ENCODE measurements around the gene ATG2B. TPM values are rescaled to one million over a fixed set of nuclear protein-coding genes. Genes with fewer than 3 reads are reported as not detected.

The ATG2B gene
- total RNA-seq, 1 experiment from 2014 or later, result 11.6 TPM

DNA sequence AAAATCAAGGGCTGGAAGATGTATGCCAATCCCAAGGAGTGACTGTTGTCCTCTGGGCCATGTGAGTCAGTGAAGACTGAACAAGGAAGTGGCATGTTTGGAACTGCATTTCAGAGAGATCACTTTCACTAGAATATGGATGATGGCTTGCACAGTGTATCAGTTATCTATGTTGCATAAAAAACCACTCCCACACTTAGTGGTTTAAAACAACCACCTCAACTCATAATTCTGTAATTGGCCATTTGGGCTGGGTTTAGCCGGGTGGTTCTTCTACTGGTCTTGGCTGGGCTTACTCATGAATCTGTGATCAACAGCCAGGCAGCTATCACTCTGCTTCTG is 91.7 kb downstream of the ATG2B start:
- no peaks in the 10 kb centered on the region for H3K9me2 ChIP-seq (replicated peaks; ENCODE audit: low read length)
- POLR2A ChIA-PET (ENCODE audit: unreplicated experiment), result no interaction called here
- no peak for DNase-seq
- intact Hi-C loops (cut with micrococcal nuclease), result no loop called here
- no peaks in the 10 kb centered on the region for H3K79me2 ChIP-seq (ENCODE audit: low read length)
- no peaks in the 10 kb centered on the region for H3K9me3 ChIP-seq (ENCODE audit: low read length)
- H4K20me1 ChIP-seq (ENCODE audit: low read length), result no peaks in the 10 kb centered on the region
- H3K9ac ChIP-seq (ENCODE audit: low read length), result no peak overlapping the region
- H2AFZ ChIP-seq (ENCODE audit: low read length), result no peak overlapping the region
- no peaks in the 10 kb centered on the region for H3K36me3 ChIP-seq (ENCODE audit: low read depth, low read length)
- H3K4me2 ChIP-seq (ENCODE audit: low read length), result no peak overlapping the region
- BruUV-seq (replicated peaks), result no TSS peak
- no peak for ATAC-seq
- no peak overlapping the region for H3K4me3 ChIP-seq (ENCODE audit: low read length)
- CTCF ChIA-PET, result no interaction called here
- peaks cover 24% of the 10 kb centered on the region for H3K4me1 ChIP-seq (ENCODE audit: insufficient read depth, low read length)
- H3F3A ChIP-seq (ENCODE audit: low read length, unreplicated experiment), result no peaks in the 10 kb centered on the region
- no peak overlapping the region for H3K27ac ChIP-seq (ENCODE audit: low read length)
- TF ChIP-seq EZH2phosphoT487 (IDR thresholded peaks at IDR 0.05; ENCODE audit: borderline replicate concordance, low read length), result no peak
- TF ChIP-seq, protein P1, sequence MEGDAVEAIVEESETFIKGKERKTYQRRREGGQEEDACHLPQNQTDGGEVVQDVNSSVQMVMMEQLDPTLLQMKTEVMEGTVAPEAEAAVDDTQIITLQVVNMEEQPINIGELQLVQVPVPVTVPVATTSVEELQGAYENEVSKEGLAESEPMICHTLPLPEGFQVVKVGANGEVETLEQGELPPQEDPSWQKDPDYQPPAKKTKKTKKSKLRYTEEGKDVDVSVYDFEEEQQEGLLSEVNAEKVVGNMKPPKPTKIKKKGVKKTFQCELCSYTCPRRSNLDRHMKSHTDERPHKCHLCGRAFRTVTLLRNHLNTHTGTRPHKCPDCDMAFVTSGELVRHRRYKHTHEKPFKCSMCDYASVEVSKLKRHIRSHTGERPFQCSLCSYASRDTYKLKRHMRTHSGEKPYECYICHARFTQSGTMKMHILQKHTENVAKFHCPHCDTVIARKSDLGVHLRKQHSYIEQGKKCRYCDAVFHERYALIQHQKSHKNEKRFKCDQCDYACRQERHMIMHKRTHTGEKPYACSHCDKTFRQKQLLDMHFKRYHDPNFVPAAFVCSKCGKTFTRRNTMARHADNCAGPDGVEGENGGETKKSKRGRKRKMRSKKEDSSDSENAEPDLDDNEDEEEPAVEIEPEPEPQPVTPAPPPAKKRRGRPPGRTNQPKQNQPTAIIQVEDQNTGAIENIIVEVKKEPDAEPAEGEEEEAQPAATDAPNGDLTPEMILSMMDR (conservative IDR thresholded peaks at IDR 0.05; ENCODE audit: low read depth, low read length), result no peak
- no peak for TF ChIP-seq EZH2 (IDR thresholded peaks at IDR 0.05; ENCODE audit: low read length, unreplicated experiment)
- no peaks in the 10 kb centered on the region for H3K27me3 ChIP-seq (ENCODE audit: low read length)

DNA sequence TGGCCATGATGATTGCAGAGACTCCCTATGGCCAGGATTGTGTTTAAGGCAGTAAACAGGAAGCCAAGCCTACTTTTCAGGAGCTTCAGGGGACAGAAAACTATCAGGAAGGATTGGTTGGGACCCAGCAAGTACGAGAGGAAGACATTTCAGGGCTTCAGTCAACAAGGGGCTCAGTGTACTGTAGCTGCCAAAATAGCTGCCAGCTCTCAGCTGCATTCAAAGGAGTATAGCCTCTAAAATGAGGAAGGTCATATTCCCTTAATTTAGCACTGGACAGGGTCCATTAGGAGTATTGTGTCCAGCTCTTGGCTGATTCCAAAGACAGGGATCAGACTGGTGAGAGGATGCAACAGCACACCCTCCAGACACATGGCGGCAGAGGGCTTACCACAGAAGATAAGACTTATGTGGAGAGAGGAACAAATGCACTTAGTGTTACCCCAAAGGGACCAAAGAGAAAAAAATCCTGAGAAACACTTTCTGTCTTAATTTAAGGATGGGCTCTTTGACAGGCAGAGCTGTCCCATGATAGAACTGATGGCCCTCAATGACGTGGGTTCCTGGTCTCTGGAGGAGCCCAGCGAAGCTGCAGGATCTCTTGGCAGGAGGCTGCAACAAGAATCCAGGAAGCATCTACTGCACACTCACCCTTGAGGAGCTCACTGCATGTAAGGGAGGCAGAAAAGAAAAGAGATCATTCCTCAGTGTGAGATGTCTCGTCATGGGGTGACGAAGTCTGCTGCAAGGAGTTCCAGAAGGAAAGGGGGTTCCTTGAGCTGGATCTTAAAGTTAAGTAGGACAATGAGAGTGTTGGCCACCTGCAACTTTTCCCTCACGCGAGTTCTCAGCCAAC is 92.3 kb downstream of the ATG2B start:
- TF ChIP-seq EZH2 (IDR thresholded peaks at IDR 0.05; ENCODE audit: low read length, unreplicated experiment) (no peak), EZH2phosphoT487 (IDR thresholded peaks at IDR 0.05; ENCODE audit: borderline replicate concordance, low read length) (no peak)
- TF ChIP-seq, protein P1 (conservative IDR thresholded peaks at IDR 0.05; ENCODE audit: low read depth, low read length), result no peak
- H3K79me2 ChIP-seq (ENCODE audit: low read length), result no peaks in the 10 kb centered on the region
- POLR2A ChIA-PET (ENCODE audit: unreplicated experiment), result no interaction called here
- no peak overlapping the region for H2AFZ ChIP-seq (ENCODE audit: low read length)
- H4K20me1 ChIP-seq (ENCODE audit: low read length), result no peaks in the 10 kb centered on the region
- H3K36me3 ChIP-seq (ENCODE audit: low read depth, low read length), result no peaks in the 10 kb centered on the region
- peaks cover 24% of the 10 kb centered on the region for H3K4me1 ChIP-seq (ENCODE audit: insufficient read depth, low read length)
- BruUV-seq (replicated peaks), result no TSS peak
- H3K4me3 ChIP-seq (ENCODE audit: low read length), result no peak overlapping the region
- no peaks in the 10 kb centered on the region for H3F3A ChIP-seq (ENCODE audit: low read length, unreplicated experiment)
- H3K9me3 ChIP-seq (ENCODE audit: low read length), result no peaks in the 10 kb centered on the region
- ATAC-seq (no peak), DNase-seq (no peak)
- no peak overlapping the region for H3K4me2 ChIP-seq (ENCODE audit: low read length)
- intact Hi-C loops (cut with micrococcal nuclease), result no loop called here
- no peaks in the 10 kb centered on the region for H3K27me3 ChIP-seq (ENCODE audit: low read length)
- no peaks in the 10 kb centered on the region for H3K9me2 ChIP-seq (replicated peaks; ENCODE audit: low read length)
- no peak overlapping the region for H3K9ac ChIP-seq (ENCODE audit: low read length)
- CTCF ChIA-PET, result no interaction called here
- H3K27ac ChIP-seq (ENCODE audit: low read length), result no peak overlapping the region

DNA sequence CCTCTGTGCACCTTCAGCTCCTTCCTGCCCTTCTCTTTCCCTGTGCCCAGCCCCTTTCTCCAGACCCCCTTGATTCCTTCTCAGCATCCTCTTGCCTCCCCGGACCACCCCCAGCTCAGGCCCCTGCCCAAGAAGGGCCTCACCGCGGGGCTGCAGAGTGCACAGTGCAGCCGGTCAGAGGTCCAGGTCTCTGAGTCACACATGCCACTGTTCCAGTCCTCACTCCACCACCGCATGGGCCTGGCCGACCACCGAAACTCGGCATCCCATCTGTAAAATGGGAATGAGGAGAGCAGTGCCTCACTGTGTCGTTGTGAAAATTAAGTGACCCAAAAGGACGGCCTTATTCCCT is 93.8 kb downstream of the ATG2B start:
- intact Hi-C loops (cut with micrococcal nuclease), result no loop called here
- no peaks in the 10 kb centered on the region for H3K36me3 ChIP-seq (ENCODE audit: low read depth, low read length)
- H3F3A ChIP-seq (ENCODE audit: low read length, unreplicated experiment), result no peaks in the 10 kb centered on the region
- BruUV-seq (replicated peaks), result no TSS peak
- H3K4me1 ChIP-seq (ENCODE audit: insufficient read depth, low read length), result peaks cover 24% of the 10 kb centered on the region
- ATAC-seq (peak; percentile 58), DNase-seq (no peak)
- H2AFZ ChIP-seq (ENCODE audit: low read length), result peak overlapping the region; percentile 22; the same call in 1 of the 2 replicates
- no peaks in the 10 kb centered on the region for H3K9me3 ChIP-seq (ENCODE audit: low read length)
- TF ChIP-seq, protein P1 (conservative IDR thresholded peaks at IDR 0.05; ENCODE audit: low read depth, low read length), result no peak
- TF ChIP-seq EZH2 (IDR thresholded peaks at IDR 0.05; ENCODE audit: low read length, unreplicated experiment) (no peak), EZH2phosphoT487 (IDR thresholded peaks at IDR 0.05; ENCODE audit: borderline replicate concordance, low read length) (no peak)
- CTCF ChIA-PET, result interaction anchor here (0.6 kb wide), 1 partner anchor 10 kb away, joined by 3 read pairs; no protein-coding TSS in a partner anchor
- no peaks in the 10 kb centered on the region for H3K79me2 ChIP-seq (ENCODE audit: low read length)
- peak overlapping the region; percentile 42 for H3K9ac ChIP-seq (ENCODE audit: low read length)
- H3K9me2 ChIP-seq (replicated peaks; ENCODE audit: low read length), result no peaks in the 10 kb centered on the region
- H4K20me1 ChIP-seq (ENCODE audit: low read length), result no peaks in the 10 kb centered on the region
- no peaks in the 10 kb centered on the region for H3K27me3 ChIP-seq (ENCODE audit: low read length)
- H3K4me3 ChIP-seq (ENCODE audit: low read length), result no peak overlapping the region
- POLR2A ChIA-PET (ENCODE audit: unreplicated experiment), result no interaction called here
- peak overlapping the region; percentile 51 for H3K4me2 ChIP-seq (ENCODE audit: low read length)
- peak overlapping the region; percentile 63 for H3K27ac ChIP-seq (ENCODE audit: low read length)
